ENCODE data around the gene ITGA8.

DNA sequence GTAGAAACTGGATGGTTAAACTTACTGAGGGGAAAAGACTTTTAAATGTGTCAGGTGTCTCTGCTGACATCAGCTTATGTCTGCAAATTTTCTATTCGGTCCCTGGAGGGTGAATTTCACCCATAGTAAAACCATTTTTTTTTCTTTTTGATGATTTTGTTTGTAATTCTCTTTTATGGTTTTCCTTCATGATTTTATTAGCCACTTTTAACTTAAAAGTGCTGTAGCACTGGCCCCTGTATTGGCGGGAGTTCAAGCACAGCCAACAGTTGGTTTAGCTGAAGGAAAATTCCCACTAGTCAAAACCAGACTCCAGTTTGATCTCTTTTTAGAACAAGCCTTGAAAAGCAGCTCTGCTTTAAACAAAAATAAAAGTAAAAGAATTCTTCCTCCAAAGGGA, 5.0 kb upstream of the ITGA8 start:
- TF ChIP-seq, protein P1, sequence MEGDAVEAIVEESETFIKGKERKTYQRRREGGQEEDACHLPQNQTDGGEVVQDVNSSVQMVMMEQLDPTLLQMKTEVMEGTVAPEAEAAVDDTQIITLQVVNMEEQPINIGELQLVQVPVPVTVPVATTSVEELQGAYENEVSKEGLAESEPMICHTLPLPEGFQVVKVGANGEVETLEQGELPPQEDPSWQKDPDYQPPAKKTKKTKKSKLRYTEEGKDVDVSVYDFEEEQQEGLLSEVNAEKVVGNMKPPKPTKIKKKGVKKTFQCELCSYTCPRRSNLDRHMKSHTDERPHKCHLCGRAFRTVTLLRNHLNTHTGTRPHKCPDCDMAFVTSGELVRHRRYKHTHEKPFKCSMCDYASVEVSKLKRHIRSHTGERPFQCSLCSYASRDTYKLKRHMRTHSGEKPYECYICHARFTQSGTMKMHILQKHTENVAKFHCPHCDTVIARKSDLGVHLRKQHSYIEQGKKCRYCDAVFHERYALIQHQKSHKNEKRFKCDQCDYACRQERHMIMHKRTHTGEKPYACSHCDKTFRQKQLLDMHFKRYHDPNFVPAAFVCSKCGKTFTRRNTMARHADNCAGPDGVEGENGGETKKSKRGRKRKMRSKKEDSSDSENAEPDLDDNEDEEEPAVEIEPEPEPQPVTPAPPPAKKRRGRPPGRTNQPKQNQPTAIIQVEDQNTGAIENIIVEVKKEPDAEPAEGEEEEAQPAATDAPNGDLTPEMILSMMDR (conservative IDR thresholded peaks at IDR 0.05; ENCODE audit: low read depth, low read length), result no peak
- TF ChIP-seq RAD21 (IDR thresholded peaks at IDR 0.05; ENCODE audit: low read length) (no peak), POLR2A (IDR thresholded peaks at IDR 0.05; ENCODE audit: low read depth, low read length) (no peak), CHD1 (IDR thresholded peaks at IDR 0.05; ENCODE audit: low read depth, low read length) (no peak), CEBPB (IDR thresholded peaks at IDR 0.05; ENCODE audit: low read depth, low read length) (no peak), FOS (IDR thresholded peaks at IDR 0.05; ENCODE audit: low read depth, low read length) (no peak), BHLHE40 (IDR thresholded peaks at IDR 0.05; ENCODE audit: low read depth, low read length) (no peak), ELK1 (IDR thresholded peaks at IDR 0.05; ENCODE audit: borderline replicate concordance, low read depth, low read length) (no peak), RFX5 (IDR thresholded peaks at IDR 0.05; ENCODE audit: low read depth, low read length) (no peak)
